Prostate gland (tissue), 2 donors: Measurements from ENCODE around the gene PTGER2. TPM values are rescaled to one million over a fixed set of nuclear protein-coding genes. Genes with fewer than 3 reads are reported as not detected.
A peak's percentile ranks its signal among the peaks of the same experiment; 100 is the strongest.

ENCODE experiments used
- DNase-seq: peaks from one replicate; pipeline ENCODE4 v3.0.0-alpha.2; 2019; ENCODE audit warnings: low spot score
- H3K27ac ChIP-seq, 2 donors: fragments of 200-600 bp; sonication (generic); 2 replicates each; pipeline ENCODE4 v1.5.1; 2017 to 2019
- H3K27me3 ChIP-seq: fragments of 200-600 bp; sonication (generic); replicated peaks from 2 replicates; pipeline ENCODE4 v1.5.1; 2019; ENCODE audit not compliant: insufficient read depth
- H3K36me3 ChIP-seq, 2 donors: fragments of 200-600 bp; sonication (generic); 1 replicate in 1 of 2; 2 replicates in 1 of 2; pipeline versions ENCODE4 v1.5.1 to v1.8.1; 2017 to 2019
- H3K4me1 ChIP-seq: fragments of 200-600 bp; sonication (generic); replicated peaks from 2 replicates; pipeline ENCODE4 v1.5.1; 2019
- H3K4me3 ChIP-seq, 2 donors: fragments of 200-600 bp; sonication (generic); 2 replicates each; pipeline ENCODE4 v1.5.1; 2017 to 2019
- H3K9me3 ChIP-seq: fragments of 200-600 bp; sonication (generic); 2 replicates; pipeline ENCODE4 v1.5.1; 2017
- POLR2A ChIP-seq: fragments of 450-650 bp; IDR thresholded peaks from one replicate; pipeline ENCODE4 v1.6.1; 2016; ENCODE audit warnings: antibody characterized with exemption, mild to moderate bottlenecking
- POLR2AphosphoS5 ChIP-seq: sonication (generic); formaldehyde crosslinking; IDR thresholded peaks from one replicate; pipeline ENCODE4 v1.6.1; 2017; ENCODE audit warnings: antibody characterized with exemption
- WGBS: methylation state at CpG from one replicate; pipeline ENCODE4 v1.1.5; 2018; 5-methylcytosine and 5-hydroxymethylcytosine counted together
- intact Hi-C: fragments of 100-400 bp; cut with DNase I; formaldehyde crosslinking; loops from one replicate; pipeline ENCODE4 v1.14.2; 2022
- total RNA-seq, 2 donors: library from RNA; depleted of rRNA; stranded (reverse); fragments of >200 nt; gene quantifications; one replicate each; pipeline ENCODE4 v1.1.0, GENCODE V29; 2016
- TF ChIP-seq, protein P1 (sequence below), 4 experiments: fragments of 200-600 bp in 2 of 4; fragments of 450-650 bp in 2 of 4; sonication (generic) in 2 of 4; IDR thresholded peaks; 1 replicate in 3 of 4; 2 replicates in 1 of 4; pipeline ENCODE4 v1.5.1; 2016 to 2019; ENCODE audit warnings: antibody characterized with exemption in 4 of 4, mild to moderate bottlenecking in 2 of 4, moderate library complexity in 2 of 4

PTGER2 gene
- total RNA-seq, 2 donors from 2014 or later: 5.4 to 8.9 TPM

DNA sequence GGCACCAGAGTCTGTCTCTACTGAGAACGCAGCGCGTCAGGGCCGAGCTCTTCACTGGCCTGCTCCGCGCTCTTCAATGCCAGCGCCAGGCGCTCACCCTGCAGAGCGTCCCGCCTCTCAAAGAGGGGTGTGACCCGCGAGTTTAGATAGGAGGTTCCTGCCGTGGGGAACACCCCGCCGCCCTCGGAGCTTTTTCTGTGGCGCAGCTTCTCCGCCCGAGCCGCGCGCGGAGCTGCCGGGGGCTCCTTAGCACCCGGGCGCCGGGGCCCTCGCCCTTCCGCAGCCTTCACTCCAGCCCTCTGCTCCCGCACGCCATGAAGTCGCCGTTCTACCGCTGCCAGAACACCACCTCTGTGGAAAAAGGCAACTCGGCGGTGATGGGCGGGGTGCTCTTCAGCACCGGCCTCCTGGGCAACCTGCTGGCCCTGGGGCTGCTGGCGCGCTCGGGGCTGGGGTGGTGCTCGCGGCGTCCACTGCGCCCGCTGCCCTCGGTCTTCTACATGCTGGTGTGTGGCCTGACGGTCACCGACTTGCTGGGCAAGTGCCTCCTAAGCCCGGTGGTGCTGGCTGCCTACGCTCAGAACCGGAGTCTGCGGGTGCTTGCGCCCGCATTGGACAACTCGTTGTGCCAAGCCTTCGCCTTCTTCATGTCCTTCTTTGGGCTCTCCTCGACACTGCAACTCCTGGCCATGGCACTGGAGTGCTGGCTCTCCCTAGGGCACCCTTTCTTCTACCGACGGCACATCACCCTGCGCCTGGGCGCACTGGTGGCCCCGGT lies 46.4 kb upstream of the PTGER2 start, which contains the start of gene PTGDR:
TSS of gene PTGDR (plus strand) at position 198 of the 778 bp plus-strand sequence. CDS start at position 315, 117 bp downstream.
- TF ChIP-seq POLR2A (no peak), POLR2AphosphoS5 (no peak)
- TF ChIP-seq, protein P1, sequence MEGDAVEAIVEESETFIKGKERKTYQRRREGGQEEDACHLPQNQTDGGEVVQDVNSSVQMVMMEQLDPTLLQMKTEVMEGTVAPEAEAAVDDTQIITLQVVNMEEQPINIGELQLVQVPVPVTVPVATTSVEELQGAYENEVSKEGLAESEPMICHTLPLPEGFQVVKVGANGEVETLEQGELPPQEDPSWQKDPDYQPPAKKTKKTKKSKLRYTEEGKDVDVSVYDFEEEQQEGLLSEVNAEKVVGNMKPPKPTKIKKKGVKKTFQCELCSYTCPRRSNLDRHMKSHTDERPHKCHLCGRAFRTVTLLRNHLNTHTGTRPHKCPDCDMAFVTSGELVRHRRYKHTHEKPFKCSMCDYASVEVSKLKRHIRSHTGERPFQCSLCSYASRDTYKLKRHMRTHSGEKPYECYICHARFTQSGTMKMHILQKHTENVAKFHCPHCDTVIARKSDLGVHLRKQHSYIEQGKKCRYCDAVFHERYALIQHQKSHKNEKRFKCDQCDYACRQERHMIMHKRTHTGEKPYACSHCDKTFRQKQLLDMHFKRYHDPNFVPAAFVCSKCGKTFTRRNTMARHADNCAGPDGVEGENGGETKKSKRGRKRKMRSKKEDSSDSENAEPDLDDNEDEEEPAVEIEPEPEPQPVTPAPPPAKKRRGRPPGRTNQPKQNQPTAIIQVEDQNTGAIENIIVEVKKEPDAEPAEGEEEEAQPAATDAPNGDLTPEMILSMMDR (IDR thresholded peaks at IDR 0.05): no peak
- Histone ChIP-seq H3K27ac (no peak within 1 kb of the TSS), H3K9me3 (no peaks in the 10 kb centered on the region), H3K4me1 (no peaks in the 10 kb centered on the region), H3K4me3 (peak within 1 kb of the TSS; percentile 8 to 25), H3K27me3 (no peaks in the 10 kb centered on the region), H3K36me3 (no peaks in the 10 kb centered on the region)
- intact Hi-C loops: no loop called here
- DNase-seq: no peak
- WGBS: 1% methylated on average over 60 of the region's 63 CpGs

DNA sequence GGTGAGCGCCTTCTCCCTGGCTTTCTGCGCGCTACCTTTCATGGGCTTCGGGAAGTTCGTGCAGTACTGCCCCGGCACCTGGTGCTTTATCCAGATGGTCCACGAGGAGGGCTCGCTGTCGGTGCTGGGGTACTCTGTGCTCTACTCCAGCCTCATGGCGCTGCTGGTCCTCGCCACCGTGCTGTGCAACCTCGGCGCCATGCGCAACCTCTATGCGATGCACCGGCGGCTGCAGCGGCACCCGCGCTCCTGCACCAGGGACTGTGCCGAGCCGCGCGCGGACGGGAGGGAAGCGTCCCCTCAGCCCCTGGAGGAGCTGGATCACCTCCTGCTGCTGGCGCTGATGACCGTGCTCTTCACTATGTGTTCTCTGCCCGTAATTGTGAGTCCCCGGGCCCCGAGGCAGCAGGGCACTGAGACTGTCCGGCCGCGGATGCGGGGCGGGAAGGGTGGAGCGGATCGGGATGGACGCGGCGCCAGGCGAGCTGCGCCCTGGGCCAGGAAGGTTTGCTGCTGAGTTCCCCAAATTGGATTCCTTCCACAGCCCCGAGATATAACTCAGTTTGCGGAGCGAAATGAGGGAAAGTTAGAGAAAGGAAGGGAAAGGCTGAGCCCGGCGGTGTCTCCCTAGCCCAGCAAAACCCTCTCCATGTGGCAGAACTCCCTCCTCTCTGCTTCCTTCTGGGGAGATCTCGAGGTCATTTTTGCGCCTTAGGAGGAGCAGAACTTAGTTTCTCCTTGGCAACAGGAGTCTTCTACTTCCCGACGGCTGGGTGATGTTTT lies 45.6 kb upstream of the PTGER2 start:
- WGBS: under 1% methylated on average over 46 of the region's 54 CpGs
- Histone ChIP-seq H3K4me1 (no peaks in the 10 kb centered on the region), H3K27me3 (no peaks in the 10 kb centered on the region), H3K9me3 (no peaks in the 10 kb centered on the region), H3K4me3 (peak overlapping the region; percentile 8 to 25), H3K36me3 (no peaks in the 10 kb centered on the region), H3K27ac (no peak overlapping the region)
- intact Hi-C loops: no loop called here
- DNase-seq: no peak
- TF ChIP-seq, protein P1 (IDR thresholded peaks at IDR 0.05): no peak
- TF ChIP-seq POLR2AphosphoS5 (no peak), POLR2A (no peak)

DNA sequence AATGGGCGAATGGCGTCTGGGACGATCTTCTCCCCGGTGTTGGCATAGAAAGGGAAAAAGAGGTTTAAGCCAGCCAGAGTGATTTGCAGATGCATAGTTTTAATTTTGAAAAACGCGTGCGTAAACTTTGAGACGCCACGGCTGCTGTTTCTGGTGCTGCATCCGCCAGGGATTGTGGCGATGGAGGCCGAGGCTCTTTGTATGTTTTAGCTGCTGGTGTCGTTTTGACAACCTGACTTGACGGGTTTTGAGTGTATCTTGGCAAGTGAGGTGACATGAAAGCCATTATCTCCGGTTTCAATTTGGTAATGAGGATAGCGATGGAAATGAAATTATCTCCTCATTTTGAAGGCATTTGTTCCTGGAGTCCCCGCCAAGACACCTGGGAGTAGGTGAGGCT lies 45.0 kb upstream of the PTGER2 start:
- WGBS: 26% methylated on average over 17 of the region's 17 CpGs
- TF ChIP-seq POLR2A (no peak), POLR2AphosphoS5 (no peak)
- TF ChIP-seq, protein P1 (IDR thresholded peaks at IDR 0.05): no peak
- Histone ChIP-seq H3K4me3 (peak overlapping the region; percentile 8 to 25), H3K4me1 (no peaks in the 10 kb centered on the region), H3K36me3 (no peaks in the 10 kb centered on the region), H3K9me3 (no peaks in the 10 kb centered on the region), H3K27me3 (no peaks in the 10 kb centered on the region), H3K27ac (no peak overlapping the region)
- no peak for DNase-seq
- intact Hi-C loops: no loop called here

DNA sequence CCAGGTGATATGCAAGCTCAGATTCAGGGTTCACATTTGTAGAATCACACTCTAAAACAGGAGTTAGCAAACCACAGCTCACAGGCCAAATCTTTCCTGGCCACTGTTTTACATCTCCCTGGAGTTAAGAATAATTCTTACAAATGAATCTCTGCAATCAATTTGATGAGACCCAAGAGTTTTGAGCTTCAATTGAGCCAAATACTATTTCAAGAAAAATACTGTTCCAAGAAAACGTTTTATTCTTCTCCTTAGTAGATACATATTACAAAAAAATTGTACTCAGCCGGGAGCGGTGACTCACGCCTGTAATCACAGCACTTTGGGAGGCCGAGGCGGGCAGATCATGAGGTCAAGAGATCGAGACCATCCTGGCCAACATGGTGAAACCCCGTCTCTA lies 44.1 kb upstream of the PTGER2 start:
- no peaks in the 10 kb centered on the region for H3K36me3 ChIP-seq
- no peaks in the 10 kb centered on the region for H3K9me3 ChIP-seq
- TF ChIP-seq POLR2A (no peak), POLR2AphosphoS5 (no peak)
- TF ChIP-seq, protein P1 (IDR thresholded peaks at IDR 0.05): no peak
- H3K4me1 ChIP-seq: no peaks in the 10 kb centered on the region
- H3K27me3 ChIP-seq: no peaks in the 10 kb centered on the region
- WGBS: 73% methylated on average over 8 of the region's 8 CpGs
- H3K4me3 ChIP-seq: no peak overlapping the region
- intact Hi-C loops: no loop called here
- DNase-seq: no peak
- no peak overlapping the region for H3K27ac ChIP-seq
